Stimulated activated memory B cell treated with anti-CD40 and anti-IgM and Interleukin-4, amounts not matched to agents 10 μg/mL and 1 μg/mL and 100 μg/mL, for 72 hours (primary cell): ENCODE results near the gene IDS.
"Not testable (repeated sequence)": the region's sequence is repeated elsewhere in the genome, so short reads cannot be mapped to it uniquely, and the experiment has no call there.

Source experiments
- ATAC-seq: fragments of 150-1000 bp; cut with Tn5 transposase; 2 replicates; pipeline ENCODE4 v1.10.0; 2021
- H3K27ac Mint-ChIP-seq: one replicate; pipeline ENCODE4 v1.8.0; 2022; ENCODE audit warnings: mild to moderate bottlenecking, mixed read lengths
- H3K27me3 Mint-ChIP-seq: one replicate; pipeline ENCODE4 v1.8.0; 2022; ENCODE audit warnings: mixed read lengths
- H3K36me3 Mint-ChIP-seq: one replicate; pipeline ENCODE4 v1.8.0; 2022; ENCODE audit warnings: mixed read lengths
- H3K4me1 Mint-ChIP-seq: one replicate; pipeline ENCODE4 v1.8.0; 2022; ENCODE audit warnings: mixed read lengths
- H3K4me3 Mint-ChIP-seq: one replicate; pipeline ENCODE4 v1.8.0; 2022; ENCODE audit warnings: mild to moderate bottlenecking, moderate library complexity, mixed read lengths
- H3K9me3 Mint-ChIP-seq: one replicate; pipeline ENCODE4 v1.8.0; 2022; ENCODE audit warnings: mixed read lengths

Gene IDS, protein sequence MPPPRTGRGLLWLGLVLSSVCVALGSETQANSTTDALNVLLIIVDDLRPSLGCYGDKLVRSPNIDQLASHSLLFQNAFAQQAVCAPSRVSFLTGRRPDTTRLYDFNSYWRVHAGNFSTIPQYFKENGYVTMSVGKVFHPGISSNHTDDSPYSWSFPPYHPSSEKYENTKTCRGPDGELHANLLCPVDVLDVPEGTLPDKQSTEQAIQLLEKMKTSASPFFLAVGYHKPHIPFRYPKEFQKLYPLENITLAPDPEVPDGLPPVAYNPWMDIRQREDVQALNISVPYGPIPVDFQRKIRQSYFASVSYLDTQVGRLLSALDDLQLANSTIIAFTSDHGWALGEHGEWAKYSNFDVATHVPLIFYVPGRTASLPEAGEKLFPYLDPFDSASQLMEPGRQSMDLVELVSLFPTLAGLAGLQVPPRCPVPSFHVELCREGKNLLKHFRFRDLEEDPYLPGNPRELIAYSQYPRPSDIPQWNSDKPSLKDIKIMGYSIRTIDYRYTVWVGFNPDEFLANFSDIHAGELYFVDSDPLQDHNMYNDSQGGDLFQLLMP

DNA sequence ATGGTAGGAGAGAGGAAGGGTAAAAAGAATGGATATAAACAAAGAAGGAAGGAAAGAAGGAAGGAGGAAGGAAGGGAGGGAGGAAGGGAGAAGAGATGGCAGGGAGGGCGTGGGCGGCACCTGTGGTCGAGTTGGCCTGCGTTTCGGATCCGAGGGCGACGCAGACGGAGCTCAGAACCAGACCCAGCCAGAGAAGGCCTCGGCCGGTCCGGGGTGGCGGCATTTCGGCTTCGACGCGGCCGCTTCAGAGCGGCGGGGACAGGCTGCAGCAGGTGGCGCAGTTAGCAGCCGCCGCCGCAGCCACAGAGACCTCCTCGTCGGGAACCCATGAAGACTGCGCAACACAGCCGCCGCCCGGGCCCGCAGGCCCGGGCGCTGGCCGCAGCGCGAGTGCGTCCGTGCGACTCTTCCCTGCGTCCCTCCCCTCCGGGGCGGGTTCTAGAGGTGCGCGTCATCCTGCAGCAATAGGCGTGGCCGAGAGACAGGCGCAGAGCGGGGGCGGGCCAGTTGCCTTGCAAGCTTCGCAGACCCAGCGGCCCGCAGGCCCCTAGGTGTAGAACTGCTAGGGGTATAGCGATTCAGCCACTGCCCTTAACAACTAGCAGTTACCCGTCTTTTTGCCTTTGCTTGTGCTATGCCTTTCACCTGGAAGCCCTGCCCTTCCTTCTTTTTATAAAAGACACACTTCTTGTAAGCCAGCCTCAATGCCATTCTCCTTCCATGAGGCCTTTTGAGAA is at the start of gene IDS:
Gene IDS (minus strand): TSS at position 392 of the 737 bp plus-strand sequence. CDS start 169 bp downstream, at position 223.
- Mint-ChIP-seq H3K4me1 (peaks cover 33% of the 10 kb centered on the region), H3K27me3 (peaks cover 8% of the 10 kb centered on the region), H3K9me3 (no peaks in the 10 kb centered on the region), H3K27ac (peak within 1 kb of the TSS; percentile 99), H3K4me3 (peak within 1 kb of the TSS; percentile 96), H3K36me3 (peaks cover 15% of the 10 kb centered on the region)
- peak; percentile 90 for ATAC-seq

DNA sequence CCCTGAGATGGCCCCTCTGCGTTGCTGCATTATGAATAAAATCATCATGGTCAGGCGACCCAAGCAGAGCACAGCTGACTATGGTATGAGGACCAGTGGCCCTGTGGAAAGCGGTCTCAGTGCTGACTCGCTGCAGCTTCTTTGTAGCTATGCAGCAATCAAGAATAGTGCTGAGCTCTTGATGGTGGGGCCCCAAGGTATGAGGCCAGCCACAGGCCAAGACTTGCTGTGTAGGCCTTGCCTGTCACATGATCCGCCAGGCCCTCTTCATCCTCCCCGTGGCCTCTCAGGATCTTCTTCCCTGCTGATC is 46.8 kb upstream of the IDS start:
- H3K36me3 Mint-ChIP-seq, H3K4me1 Mint-ChIP-seq, H3K27me3 Mint-ChIP-seq, H3K9me3 Mint-ChIP-seq, H3K4me3 Mint-ChIP-seq, ATAC-seq, H3K27ac Mint-ChIP-seq: not testable (repeated sequence)

DNA sequence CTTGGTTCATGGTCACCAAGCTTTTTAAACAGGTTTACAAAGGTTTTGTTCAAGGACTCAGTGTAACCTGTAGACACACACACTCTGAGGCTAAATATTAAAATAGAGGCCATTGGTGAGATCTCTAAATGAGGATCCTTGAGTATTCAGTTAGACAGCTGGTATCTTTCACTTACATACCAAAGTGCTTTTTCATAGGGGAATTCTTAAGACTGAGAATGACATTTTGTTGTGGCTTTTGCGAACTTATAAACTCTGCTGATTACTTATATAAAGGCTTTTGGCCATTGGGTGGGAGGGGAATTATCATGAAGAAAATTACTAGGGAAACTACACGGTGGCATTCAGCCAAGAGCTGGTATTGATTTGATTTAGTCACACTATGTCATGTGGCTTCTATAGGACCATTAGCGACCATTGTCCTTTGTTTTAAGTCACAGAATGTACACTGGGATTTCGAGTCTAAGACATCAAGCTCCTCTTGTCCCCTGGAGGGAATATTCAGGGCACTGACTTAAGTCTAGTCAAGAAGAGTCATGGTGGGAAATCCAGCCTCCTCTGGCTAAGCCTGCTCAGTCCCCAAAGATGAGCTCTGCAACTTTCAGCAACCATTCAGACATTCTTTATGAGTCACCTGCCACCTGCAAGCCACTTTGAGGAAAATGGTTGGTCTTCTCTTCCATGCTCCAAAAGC is 46.3 kb upstream of the IDS start:
- H3K27me3 Mint-ChIP-seq, H3K9me3 Mint-ChIP-seq, H3K27ac Mint-ChIP-seq, H3K4me3 Mint-ChIP-seq, H3K4me1 Mint-ChIP-seq, H3K36me3 Mint-ChIP-seq: not testable (repeated sequence)
- ATAC-seq, result peak; percentile 79

DNA sequence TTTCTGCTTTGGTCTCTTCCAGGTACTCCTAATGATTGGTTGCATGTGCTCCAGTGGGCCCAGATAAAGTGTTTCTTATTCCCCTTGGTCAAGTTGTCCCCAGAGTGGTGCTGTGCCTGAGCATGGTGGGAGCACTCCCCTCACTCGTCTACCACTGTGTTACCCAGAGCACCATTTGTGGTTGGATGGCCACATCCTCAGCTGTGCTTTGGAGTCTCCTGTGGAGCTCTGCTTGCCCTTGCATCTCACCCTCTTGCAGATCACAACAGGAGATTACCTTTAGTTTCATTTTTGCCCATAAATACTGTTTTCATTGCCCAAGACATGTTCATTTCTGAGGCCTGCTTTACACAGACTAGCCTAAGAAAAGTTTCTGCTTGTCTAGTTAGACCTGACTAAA is 45.3 kb upstream of the IDS start:
- H3K9me3 Mint-ChIP-seq, H3K27ac Mint-ChIP-seq, ATAC-seq, H3K4me3 Mint-ChIP-seq, H3K27me3 Mint-ChIP-seq, H3K4me1 Mint-ChIP-seq, H3K36me3 Mint-ChIP-seq: not testable (repeated sequence)

DNA sequence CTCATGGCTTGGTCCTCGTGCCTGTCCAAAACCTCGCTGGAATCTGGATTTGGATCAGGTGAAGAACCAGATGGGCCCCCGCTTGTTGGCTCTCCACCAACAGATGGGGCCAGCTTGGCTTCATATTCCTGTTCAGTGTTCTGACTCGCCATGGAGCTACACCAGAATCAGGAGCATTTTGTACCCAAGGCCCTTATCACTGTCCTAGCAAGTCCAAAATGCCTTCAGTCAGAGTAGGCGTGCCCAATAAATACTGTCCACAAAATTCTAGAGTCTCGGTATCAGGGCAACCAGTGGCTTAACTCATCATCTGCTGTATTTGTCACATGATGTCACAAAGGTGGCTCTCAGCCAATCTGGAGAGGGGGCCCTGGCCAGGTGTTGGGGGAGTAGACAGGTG is 44.6 kb upstream of the IDS start, which contains the start of gene HSFX3:
Gene HSFX3 (minus strand): TSS at position 224 of the 400 bp plus-strand sequence. CDS start 72 bp downstream, at position 152.
- not testable (repeated sequence) for H3K4me3 Mint-ChIP-seq, H3K36me3 Mint-ChIP-seq, H3K27ac Mint-ChIP-seq, H3K4me1 Mint-ChIP-seq, H3K9me3 Mint-ChIP-seq, ATAC-seq, H3K27me3 Mint-ChIP-seq

DNA sequence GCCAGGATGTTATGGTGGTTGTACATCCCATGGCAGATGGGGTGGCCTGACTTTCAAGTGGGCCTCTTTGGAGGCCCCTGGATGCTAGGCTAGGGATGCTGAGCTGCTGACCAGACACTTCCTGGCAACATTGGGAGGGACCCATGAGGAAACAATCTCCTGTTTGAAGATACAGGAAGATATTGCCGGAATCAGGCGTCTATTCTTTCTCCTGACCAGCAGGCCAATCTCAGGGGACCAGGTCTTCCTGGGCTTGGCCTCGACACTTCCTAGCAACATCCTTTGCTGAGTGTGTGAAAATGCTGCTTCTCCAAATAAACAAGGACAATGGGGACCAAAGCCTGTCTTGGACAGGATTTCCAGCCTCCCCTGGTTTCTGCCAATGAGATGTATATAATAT is 42.7 kb upstream of the IDS start:
- H3K27ac Mint-ChIP-seq, ATAC-seq, H3K9me3 Mint-ChIP-seq, H3K4me3 Mint-ChIP-seq, H3K4me1 Mint-ChIP-seq, H3K27me3 Mint-ChIP-seq: not testable (repeated sequence)
- peaks cover 14% of the 10 kb centered on the region for H3K36me3 Mint-ChIP-seq

DNA sequence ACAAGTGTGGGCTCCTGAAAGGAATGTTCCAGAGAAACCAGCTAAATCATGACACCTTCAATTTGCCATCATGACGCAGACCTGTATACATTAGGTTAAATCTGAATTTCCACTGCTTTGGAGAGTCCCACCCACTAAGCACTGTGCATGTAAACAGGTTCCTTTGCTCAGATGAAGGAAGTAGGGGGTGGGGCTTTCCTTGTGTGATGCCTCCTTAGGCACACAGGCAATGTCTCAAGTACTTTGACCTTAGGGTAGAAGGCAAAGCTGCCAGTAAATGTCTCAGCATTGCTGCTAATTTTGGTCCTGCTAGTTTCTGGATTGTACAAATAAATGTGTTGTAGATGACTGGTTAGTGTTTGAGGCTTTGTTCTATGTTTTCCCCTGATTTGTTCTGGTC is 41.9 kb upstream of the IDS start:
- H3K9me3 Mint-ChIP-seq, H3K27me3 Mint-ChIP-seq, H3K4me3 Mint-ChIP-seq, ATAC-seq, H3K4me1 Mint-ChIP-seq, H3K27ac Mint-ChIP-seq: not testable (repeated sequence)
- peaks cover 14% of the 10 kb centered on the region for H3K36me3 Mint-ChIP-seq

DNA sequence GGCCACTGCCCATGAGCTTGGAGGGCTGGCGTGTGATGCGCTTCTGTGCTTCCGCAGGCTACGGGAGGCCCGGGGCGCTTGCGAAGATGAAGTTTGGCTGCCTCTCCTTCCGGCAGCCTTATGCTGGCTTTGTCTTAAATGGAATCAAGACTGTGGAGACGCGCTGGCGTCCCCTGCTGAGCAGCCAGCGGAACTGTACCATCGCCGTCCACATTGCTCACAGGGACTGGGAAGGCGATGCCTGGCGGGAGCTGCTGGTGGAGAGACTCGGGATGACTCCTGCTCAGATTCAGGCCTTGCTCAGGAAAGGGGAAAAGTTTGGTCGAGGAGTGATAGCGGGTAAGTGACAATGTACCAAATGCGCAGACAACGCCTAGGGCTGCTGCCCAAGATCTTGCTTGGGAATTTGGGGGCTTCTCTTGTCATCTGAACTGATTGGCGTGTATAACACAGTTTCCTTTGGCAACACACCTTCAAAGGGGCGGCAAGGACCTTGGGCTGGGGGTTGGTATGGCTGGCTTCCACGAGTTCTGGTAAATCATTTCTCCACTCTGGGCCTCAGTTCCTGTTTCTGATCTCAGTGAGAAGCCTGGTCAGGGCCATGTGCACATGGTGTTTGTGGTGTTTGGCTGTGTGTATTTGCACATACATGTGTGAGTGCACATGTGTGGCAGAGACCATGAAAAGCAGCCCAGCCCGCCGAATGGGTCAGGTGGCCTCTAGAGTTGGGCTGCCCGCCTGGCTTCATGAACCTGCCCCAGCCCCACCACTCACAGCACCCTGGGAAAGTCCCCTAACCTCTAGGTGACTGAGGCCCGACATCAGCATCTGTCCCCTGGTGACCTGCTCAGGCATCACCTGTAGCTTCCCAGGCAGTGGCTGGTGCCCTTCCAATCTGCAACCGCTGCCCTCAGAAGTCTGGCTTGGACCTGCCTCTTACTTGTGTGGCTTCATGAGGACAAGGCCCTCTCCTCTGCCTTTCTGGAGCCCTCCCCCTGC is 40.7 kb upstream of the IDS start:
- H3K4me1 Mint-ChIP-seq, H3K27me3 Mint-ChIP-seq, H3K27ac Mint-ChIP-seq, H3K9me3 Mint-ChIP-seq, H3K4me3 Mint-ChIP-seq: not testable (repeated sequence)
- peaks cover 14% of the 10 kb centered on the region for H3K36me3 Mint-ChIP-seq
- ATAC-seq, result peak; percentile 62

DNA sequence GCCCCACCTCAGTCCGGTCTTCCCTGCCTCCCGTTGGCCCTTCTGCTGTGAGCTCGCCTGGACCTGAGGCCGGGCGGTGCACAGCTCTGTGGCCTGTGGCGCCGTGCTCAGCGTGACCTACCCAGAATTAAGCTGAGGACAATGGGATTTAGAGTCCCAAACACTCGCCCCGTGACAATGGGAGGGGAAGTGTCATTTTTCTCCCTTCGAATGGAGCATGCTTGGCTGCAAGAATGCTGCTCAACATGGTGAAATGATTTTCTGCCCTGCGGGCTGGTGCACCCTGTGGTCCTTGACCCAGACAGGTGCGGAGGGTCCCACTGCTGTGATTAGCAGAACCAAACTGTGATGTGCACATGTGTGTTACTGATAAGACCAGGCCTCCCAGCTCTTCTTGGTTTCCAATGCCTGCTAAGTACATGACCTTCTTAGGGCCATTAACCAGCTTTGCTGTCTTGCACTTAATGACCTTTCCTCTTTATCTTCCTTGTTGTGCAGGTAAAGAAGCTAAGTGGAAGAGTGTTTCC is 36.5 kb upstream of the IDS start:
- no peaks in the 10 kb centered on the region for H3K27me3 Mint-ChIP-seq
- H3K36me3 Mint-ChIP-seq, result peaks cover 14% of the 10 kb centered on the region
- ATAC-seq, result no peak
- H3K9me3 Mint-ChIP-seq, result no peaks in the 10 kb centered on the region
- peak overlapping the region; percentile 93 for H3K4me3 Mint-ChIP-seq
- peak overlapping the region; percentile 96 for H3K27ac Mint-ChIP-seq
- H3K4me1 Mint-ChIP-seq, result peaks cover 20% of the 10 kb centered on the region

DNA sequence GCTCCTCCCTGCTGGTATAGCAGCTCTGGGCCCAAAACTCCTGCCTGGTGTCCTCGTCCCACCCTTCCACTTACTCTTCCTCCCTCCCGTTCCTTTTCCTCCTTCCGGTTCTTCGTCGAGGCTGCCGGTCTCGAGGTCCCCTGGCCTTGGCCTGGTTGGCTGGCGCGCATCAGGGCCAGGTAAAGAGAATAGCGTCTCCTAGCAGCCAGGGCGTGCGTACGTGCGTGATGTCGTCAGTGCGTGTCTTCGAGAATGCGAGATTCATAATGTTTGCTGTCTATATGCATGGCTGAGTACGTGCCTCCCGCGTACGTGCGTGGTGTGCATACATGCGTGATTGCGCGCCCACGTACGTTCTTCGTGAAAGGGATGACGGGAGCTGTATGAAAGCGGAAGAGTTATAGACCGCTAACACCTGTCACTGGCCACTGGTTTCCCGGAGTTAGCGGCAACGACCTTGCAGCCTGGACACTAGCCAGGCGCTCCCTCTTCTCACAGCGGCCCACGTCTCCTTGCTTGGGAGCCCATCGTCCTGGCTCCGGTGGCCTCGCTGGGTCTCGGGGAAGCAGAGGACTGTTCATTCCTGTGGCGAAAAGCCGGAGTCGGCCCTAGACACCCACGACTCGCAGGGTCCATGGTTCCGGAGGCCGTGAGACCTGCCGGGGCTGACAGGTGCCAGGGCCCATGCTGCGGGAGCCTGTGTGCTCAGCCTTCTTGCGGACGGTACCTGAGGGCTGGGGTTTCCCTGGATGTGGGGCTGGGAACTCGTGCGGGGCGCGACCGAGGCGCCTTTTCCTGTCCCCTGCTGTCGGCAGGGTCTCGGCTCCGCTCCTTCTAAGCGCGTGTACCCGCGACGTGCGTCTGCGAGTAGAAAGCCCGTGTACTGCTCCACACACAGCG is 35.8 kb upstream of the IDS start, which contains the start of gene EOLA1:
Gene EOLA1 (plus strand): TSS at position 392 of the 900 bp plus-strand sequence. CDS start 4,619 bp downstream, outside the sequence.
- Mint-ChIP-seq H3K27me3 (no peaks in the 10 kb centered on the region), H3K4me3 (peak within 1 kb of the TSS; percentile 93), H3K9me3 (no peaks in the 10 kb centered on the region), H3K27ac (peak within 1 kb of the TSS; percentile 96), H3K4me1 (peaks cover 20% of the 10 kb centered on the region), H3K36me3 (peaks cover 16% of the 10 kb centered on the region)
- peak; percentile 90 for ATAC-seq

DNA sequence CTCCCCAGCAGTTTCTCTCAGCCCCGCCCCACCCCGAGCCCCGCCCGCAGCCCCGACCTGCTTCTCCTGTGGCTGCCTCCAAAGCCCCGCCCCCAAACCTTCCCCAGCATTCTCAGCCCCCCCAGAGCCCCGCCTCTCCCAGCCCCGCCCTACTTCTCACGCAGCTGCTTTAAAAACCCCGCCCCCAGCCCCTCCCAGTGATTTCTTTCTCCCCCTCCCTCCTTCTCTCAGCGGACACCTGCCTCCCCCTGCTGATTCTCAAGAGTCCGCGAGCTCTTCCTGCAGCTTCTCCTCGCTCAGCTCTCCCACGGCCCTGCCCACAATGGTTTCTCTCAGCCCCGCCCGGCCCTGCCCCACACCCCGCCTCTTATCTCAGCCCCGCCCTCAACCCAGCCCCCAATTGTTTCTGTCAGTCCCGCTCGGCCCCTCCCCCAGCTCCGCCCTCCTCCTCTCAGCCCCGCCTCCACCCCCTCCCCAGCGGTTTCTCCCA is 35.1 kb upstream of the IDS start:
- H3K4me1 Mint-ChIP-seq, result peaks cover 20% of the 10 kb centered on the region
- H3K9me3 Mint-ChIP-seq, result no peaks in the 10 kb centered on the region
- H3K4me3 Mint-ChIP-seq, result peak overlapping the region; percentile 93
- ATAC-seq, result peak; percentile 78
- H3K27me3 Mint-ChIP-seq, result no peaks in the 10 kb centered on the region
- H3K36me3 Mint-ChIP-seq, result peaks cover 19% of the 10 kb centered on the region
- H3K27ac Mint-ChIP-seq, result peak overlapping the region; percentile 96

DNA sequence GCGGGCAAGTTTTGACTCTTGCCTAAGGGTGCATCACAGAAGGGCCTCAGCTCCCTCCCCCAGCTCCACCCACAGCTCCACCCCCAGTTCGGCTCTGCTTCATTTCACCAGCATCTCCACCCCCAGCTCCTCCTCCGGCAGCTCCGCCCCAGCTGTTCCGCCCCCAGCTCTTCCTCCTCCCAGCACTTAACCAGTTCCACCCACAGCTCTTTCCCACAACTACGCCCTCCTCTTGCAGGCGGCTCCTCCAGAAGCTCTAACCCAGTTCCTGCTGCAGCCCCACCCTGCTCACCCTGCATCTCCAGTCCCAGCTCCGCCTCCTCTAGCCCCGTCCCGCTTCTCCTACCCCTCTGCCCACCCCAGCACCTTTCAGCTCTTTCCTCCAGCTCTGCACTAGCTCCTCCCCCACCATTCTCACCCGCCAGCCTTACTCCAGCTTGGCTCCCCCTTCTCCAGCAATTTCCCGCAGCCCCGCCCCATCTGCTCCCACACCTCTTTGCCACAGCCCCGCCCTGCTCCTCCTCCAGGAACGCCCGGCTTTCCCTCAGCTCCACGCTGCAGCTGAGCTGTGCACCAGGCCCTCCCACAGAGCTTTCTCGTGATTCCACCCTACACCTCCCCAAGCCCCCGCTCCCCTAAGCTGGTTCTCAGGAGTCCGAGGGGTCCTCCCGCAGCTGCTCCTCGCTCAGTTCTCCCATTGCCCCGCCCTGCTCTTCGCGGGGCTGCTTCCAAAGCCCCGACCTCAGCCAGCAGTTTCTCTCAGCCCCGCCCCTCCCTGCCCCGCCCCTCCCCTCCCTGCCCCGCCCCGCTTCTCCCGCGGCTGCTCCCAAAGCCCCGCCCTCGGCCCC is 34.4 kb upstream of the IDS start:
- Mint-ChIP-seq H3K27me3 (no peaks in the 10 kb centered on the region), H3K27ac (peak overlapping the region; percentile 96), H3K9me3 (no peaks in the 10 kb centered on the region), H3K36me3 (peaks cover 20% of the 10 kb centered on the region), H3K4me3 (peak overlapping the region; percentile 90), H3K4me1 (peaks cover 20% of the 10 kb centered on the region)
- ATAC-seq, result peak; percentile 76
